ENCODE results near the gene HRCT1.
"Not testable (repeated sequence)": the region's sequence is repeated elsewhere in the genome, so short reads cannot be mapped to it uniquely, and the experiment has no call there.

HRCT1 gene

DNA sequence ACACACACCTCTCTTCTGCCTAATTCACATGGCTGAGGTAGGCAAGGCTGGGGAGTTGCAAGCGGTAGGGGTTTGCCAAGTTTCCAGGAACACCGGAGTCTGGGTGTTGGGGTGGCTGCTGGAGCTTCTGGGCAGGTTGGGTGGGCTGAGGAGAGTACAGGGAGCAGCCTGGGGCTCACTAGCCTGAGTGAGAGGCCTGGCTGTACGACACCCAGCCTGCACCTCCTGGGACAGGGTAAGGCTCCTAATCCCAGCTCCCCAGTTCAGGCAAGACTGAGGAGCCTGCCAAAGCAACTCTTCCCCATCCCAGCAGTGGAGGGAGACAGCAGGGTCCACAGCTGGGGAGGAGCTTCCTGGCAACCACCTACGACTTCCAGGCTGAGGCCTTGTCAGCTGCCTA lies 11.3 kb downstream of the HRCT1 start:
- DNase-seq (ENCODE audit: low read depth) = no peak

DNA sequence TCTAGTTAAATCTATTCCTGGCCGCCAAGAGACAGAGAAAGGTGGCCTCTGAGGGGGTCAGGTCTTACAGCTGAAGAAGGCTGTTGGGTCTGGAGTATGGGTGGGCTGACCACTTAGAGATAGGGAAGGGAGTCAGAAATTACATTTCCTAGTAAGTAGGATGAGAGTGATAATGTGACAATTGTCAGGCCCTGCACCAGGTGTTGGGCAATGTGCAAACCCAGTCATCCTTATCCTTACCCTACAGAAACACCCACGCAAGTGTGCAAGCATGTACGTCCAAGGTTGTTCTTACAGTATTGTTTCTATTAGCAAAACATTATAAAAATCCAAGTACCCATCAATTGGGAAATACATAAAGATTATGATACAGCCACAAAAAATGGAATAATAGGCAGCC lies 12.8 kb downstream of the HRCT1 start:
- no peak for DNase-seq (ENCODE audit: low read depth)

DNA sequence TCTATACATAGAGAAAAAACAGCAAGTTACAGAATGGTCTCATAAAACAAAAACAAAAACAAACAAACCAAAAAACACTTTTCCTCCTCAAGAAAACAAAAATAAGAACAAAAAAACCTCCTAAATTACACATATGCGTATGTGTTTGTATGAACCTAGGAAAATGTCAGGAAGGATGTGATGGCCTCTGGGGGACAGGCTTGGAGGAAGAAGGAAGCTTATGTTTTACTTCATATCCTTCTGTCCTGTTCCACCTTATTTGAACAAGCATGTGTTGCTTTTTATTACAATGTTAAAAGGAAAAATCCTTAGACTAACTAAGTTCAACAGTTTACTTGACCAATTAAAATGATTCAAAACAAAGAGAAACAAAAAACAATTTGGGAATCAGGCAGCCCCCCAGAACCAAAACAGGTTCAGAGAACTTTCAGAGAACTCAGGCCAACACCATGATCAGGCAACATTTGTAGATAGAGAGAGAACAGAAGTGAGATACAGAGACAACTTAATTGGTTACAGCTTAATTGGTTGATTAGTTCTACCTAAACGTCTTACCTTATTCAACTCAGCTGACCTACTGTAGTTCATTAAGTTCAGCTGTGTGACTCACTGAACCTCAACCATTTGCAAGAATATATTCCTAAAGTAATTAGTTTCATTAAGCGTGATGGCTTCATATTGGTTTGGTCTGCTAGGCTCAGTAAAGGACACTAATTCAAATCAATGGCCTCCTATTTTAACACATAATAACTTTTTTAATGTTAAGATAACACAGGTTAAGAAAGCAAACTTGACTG lies 13.4 kb downstream of the HRCT1 start:
- no peak for DNase-seq (ENCODE audit: low read depth)

DNA sequence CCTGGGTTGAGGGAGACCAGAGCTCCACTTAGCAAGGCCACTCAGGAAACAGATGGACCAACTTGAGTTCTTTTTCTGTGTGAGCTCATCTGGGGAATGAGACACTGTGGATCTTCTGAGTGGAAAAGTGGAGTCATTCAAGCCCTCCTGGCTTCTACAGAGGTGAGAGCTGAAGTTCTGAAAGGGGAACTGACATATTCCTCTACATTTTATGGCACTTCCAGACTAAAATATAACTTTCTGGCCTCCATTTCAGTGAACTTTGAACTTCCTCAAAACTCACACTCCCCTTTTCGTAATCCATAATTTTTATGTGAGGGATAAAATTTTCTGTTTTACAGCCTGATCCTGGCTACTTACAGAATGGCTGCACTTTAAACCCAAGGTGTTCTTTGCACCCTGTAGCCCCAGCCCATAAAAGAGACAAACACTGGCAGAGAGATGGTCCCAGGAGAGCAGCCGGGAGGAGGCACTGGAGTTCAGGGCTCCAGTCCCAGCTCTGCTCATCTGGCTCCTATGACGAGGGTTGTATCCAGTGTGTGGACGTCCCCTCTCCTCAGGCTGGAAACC lies 14.1 kb downstream of the HRCT1 start:
- no peak for DNase-seq (ENCODE audit: low read depth)

DNA sequence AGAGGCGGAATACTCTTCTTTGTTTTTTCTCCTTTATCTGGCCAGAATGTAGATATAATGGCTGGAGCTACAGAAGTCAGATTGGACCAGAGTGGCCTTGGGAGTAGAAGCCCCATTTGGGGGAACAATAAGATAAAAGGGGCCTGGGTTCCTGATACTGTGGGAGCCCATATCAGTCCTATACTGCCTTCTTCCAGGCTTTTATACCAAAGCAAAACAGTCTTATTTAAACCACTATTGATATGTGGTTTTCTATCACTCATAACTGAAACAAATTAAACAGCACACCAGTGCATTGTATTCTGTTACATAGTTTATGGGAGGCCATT lies 17.6 kb downstream of the HRCT1 start:
- no peak for DNase-seq (ENCODE audit: low read depth)

DNA sequence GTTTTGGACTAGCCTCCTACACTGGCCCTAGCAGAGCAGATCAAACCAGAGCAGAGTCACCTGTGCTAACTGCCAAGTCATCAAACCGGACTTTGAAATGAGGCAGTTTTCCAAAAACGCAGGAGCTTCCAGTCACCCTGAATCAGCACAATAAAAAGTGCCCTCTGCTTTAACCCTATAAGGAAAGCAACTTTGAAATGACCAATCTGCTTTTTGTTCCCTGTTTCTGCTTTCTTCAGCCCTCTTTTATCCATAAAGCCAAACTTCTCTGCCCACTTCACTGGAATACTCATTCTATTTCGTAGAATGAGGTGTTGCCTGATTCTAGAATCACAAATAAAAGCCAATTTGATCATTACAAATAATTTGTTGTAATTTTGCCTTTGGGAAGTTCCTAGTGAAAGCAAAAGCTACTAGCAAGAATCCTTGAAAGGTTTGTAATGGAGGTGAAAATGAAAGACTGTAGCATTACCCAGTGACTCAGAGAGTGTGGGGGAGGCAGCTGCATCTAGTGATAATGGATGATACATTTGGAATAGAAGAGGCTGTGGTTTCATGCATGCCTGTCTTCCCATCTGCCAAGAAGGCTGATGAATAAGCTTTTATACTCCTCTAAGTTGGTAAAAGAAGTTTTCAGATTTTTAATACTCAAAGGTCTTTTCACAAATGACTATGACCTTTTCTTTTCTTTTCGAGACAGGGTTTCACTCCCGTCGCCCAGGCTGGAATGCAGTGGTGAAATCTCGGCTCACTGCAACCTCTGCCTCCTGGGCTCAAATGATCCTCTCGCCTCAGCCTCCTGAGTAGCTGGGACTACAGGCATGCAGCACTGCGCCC lies 18.1 kb downstream of the HRCT1 start:
- DNase-seq (ENCODE audit: low read depth) = peak; percentile 50

DNA sequence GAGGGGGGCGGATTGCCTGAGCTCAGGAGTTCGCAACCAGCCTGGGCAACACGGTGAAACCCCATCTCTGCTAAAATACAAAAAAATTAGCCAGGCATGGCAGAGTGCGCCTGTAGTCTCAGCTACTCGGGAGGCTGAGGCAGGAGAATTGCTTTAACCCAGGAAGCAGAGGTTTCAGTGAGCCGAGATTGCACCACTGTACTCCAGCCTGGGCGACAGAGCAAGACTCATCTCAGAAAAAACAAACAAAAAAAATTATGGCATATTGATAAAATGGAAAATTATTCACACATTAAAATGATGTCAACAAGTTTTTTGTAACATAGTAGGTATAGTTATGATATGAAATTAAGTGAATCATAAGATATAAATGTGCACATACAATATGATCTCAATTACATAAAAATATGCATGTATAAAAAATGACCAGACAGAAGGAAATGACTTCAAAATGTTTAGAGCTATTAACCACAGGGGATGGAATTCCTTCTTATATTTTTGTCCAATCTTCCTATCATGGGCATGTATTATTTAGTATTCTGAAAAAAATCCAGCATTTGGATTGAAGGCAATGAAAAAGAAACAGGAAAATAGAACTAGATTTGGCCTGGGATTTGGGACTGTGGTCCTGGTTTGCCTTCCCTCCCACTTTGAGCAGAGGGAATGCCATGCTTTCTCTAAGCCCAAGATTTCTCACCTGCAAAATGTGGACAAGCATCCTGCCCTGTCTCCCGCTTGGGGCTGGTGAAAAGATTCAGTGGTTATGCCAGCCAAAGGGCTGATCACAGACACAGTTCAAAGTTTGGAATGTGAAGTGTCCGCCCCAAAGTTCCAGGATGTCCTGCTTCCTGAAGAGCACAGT lies 22.8 kb downstream of the HRCT1 start:
- no peak for DNase-seq (ENCODE audit: low read depth)

DNA sequence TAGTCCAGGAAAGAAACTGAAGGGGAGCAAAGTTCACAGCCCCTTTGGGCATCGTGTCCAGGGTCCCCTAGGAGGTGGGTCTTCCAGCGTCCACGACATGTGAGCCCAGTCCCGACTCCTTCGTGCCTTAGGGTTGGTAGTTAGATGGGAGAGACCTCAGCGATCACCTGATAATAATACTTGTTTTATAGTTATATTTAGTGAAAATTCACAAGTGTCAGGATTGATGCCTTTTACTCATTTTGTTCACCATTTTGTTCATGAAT lies 23.4 kb downstream of the HRCT1 start:
- DNase-seq (ENCODE audit: low read depth) = no peak

DNA sequence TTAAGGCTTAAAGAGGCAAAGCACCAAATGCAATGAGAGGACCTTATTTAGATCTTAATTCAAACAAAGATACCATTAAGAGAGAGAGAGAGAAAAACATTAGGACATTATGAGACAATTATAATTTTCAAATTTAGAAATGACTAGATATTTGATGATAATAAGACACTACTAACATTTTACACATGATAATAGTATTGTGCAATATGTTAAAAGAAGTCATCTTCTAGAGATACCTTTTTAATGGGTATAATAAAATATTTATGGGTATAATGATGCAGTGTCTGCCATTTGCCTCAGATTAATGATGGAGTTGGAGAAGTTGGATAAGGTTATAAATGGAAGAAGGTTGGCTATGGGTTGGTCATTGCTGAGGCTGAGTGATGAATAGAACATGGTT lies 24.5 kb downstream of the HRCT1 start:
- no peak for DNase-seq (ENCODE audit: low read depth)

DNA sequence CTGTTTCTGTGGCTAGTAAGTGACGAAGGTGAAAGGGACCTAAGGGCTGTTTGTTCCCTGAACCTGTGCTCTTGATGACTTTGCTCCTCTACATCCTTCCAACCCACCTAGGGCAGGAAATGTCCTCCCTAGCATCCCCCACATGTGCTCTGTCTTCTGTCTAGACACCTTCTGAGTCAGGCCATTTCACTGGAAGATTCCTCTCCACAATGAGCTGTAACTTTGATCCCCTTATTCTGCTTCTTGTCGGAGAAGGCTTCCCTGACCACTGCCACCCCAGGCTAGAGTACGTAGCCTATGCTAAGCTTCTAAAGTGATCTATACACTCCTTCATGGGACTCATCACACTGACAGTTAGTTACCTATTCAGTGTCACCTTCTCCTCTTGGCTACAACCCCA lies 25.0 kb downstream of the HRCT1 start:
- DNase-seq (ENCODE audit: low read depth) = no peak

DNA sequence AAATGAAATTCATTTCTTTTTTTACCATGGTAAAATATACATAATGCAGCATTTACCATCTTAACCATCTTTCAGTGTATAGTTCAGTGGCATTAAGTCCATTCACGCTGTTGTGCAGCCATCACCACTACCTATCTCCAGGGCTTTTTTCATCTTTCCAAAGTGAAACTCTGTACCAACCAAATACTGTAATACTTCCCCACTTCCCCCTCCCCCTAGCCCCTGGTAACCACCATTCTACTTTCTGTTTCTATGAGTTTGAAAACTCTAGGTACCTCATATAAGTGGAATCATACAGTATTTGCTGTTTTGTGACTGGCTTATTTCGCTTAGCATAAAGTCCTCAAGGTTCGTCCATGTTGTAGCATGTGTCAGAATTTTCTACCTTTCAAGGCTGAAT lies 26.7 kb downstream of the HRCT1 start:
- no peak for DNase-seq (ENCODE audit: low read depth)

DNA sequence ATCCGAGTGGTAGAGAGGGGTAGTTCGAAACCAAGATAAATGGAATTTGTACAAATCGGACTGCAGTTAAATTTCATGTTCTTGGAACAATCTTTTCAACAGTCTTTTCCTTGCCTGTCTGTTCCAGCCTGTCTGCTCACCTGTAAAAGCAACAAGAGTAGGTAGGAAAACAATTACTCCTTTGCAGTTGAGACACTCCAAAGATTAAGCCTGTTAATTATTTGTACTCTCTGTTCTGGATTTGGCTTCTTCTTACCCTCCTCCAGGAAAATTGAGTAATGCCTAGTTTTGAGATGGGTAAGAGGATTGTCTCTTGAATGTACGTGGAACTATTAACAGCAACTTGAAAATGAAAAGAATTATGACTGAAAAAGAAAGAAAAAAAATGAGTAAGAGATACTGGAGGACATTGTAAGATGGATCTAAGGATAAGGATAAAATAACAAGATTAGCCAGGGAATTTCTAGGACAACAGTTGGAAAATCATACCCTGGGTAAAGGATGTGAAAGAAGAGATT lies 27.6 kb downstream of the HRCT1 start:
- DNase-seq (ENCODE audit: low read depth) = no peak

DNA sequence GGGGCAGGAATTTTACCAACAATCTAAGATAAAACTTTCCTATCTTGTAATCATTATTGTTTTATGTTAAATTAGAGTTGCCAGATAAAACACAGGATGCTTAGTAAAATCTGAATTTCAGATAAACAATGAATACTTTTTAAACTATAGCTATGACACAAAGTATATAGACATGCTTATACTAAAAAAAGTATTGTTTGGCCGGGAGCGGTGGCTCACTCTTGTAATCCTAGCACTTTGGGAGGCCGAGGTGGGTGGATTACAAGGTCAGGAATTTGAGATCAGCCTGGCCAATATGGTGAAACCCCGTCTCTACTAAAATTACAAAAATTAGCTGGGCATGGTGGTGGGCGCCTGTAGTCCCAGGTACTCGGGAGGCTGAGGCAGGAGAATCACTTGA lies 28.1 kb downstream of the HRCT1 start:
- DNase-seq (ENCODE audit: low read depth) = not testable (repeated sequence)

DNA sequence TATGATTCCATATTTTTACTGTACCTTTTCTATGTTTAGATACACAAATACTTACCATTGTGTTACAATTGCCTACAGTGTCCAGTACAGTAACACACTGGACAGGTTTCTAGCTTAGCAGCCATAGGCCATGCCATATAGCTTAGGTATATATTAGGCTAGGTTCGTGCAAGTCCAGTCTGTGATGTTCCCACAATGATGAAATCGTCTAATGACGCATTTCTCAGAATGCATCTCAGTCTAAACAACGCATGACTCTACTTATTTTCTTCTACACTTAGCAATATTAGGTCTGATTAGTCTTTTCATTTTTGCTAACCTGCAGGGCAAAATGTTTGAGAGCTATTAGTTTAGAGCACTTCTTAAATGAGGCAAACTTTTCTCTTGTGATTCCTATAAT lies 29.3 kb downstream of the HRCT1 start:
- DNase-seq (ENCODE audit: low read depth) = no peak

DNA sequence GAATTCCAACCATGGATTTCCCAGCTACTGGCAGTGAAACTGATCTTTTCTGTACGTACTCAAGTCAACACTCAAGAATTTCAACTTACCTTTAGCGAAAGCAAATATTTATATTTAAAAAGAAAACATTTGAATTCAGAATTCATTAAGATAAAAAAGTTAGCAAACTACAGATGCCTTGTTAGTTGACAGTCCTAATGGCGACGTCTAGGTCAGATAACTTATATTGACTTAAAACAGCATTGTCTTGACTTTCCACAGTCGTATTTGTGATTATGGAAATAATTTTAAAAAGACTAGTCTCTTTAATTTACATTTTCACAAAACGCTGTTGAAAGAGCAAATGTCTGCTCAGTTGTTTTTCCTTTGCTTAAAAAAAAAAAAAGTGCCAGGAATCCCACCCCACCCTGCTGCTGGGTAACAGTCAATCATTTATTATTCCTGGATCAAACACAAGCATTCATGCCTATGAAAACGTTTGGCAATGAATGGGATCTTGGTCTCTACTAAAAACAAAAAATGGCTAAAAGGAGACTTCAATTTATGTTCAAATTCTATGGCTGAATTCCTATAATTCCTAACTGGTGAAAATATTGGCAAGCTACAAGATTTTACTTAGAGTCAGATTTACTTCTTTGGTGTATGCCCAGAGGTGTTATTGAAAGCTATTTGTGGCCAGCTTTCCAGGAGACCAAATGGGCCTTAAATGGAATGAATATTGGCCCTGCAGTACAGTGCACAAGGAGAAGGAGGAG lies 29.9 kb downstream of the HRCT1 start:
- DNase-seq (ENCODE audit: low read depth) = no peak

DNA sequence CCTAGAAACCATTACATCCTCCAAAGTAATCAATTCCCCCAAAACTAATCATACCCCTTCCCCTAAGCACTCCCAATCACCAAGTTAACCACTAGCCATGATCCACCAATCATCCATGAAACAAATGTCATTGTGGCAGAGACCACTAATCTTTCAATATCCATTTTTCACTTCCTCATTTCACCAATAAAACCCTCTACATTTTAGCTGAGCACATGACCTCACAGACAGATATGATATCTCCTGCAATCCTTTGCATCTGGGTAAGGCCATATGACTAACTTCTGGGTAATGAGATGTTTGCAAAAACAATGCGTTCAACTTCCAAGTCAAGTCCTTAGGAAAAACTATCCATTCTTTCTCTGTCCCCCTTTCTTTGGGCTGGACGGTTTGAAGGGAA lies 31.2 kb downstream of the HRCT1 start:
- no peak for DNase-seq (ENCODE audit: low read depth)

DNA sequence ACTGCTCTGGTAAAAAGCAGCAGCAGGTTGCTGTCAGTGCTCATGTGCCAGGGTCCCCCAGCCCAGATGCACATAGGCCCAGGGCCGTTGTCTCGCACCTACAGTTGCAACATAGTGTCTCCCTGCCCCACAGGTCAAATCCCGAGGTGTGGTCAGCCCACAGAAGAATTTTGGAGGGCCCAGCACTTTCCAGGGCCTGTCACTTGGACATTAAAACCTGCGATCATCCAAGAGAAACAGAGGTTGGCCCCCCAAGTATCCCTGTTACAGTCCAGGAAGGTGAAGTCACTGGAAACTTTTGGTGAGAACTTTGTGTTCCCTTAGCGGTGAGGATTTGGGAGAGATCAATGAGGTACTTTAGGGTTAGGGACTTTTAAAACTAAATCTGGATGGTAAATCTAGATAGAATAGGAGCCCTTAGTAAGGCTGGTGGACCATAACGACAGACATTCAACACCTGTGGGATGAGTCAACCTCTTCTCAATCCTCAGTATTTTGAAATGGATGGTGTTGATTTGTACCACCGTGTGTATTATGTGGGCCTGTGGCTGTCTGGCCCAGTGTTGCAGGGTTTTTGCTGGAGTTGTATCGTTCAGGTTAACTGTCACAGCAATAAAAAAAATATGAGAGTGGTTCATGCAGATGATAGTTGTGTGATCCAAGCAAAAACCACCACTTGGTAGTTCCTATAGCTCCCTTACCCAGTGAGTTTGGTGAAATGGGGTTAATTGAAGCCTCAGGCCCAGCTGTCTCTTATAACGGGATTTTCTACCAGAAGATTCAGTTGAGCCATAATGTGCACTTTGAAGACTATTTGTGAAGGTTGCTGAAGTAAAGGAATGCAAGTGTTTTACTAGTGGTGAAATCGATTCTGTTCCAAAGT lies 32.7 kb downstream of the HRCT1 start:
- DNase-seq (ENCODE audit: low read depth) = no peak

DNA sequence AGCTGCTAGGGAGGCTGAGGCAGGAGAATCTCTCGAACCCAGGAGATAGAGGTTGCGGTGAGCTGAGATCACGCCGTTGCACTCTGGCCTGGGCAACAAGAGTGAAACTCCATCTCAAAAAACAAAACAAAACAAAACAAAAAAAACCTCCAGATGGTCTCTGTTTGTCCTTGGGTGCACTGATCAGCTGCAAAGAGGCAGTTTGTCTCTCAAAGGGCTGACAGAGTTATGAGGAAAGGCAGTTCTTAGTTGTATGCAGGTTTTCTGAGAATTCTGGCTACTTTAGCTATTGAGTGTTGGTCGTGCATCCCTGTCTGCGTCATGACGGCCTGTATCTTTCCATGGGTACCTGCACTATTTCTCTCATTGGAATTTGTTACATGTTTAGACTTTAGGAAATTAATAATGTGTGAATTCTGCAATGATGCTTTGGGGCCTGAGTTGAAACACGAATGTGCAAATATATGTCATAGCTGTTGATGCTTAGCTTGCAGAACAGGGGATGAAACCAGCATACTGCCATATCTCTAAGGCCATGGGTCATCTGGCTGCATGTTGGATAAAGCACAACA lies 33.8 kb downstream of the HRCT1 start:
- no peak for DNase-seq (ENCODE audit: low read depth)

DNA sequence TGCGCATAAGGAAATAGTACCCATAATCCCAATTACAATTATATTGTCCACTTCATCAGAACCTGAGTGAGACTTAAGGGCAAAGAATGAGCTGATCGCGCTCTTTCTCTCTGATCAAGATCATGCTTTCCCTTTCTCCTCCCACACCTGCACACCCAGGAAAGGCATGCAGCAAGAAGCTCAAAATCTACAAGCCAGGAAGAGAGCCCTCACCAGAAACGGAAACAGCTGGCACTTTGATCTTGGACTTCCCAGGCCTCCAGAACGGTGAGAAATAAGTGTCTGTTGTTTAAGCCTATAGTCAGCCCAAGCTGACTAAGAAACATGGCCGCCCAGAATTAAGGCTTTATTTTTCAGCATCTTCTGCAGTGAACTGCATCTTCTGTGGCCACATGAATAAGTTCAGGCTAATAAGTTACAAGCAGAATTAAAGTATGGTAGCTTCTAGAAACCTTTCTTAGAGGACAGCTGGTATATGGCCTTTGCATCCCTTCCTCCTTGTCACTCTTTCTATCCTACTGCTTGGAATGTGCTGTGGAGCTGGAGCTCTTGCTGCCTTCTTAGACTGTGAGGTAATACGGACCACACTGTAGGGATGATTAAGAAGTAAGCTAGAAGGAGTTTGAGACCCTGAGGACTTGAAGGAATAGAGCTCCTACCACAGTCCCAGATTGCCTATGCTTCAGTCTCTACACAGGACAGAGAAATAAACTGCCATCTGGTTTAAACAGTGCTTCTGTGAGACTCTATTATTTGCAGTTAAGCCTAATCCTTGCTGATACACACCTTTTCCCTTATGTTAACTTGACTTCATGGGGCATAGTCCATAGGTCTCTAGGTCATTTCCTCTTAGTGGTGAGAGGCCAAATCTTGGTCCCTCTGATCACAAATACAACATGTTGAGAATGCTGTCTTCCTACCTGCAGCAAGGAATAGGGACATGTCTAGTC lies 34.7 kb downstream of the HRCT1 start:
- DNase-seq (ENCODE audit: low read depth) = no peak

Measured in stimulated activated CD4-positive, alpha-beta T cell treated with anti-CD3 and anti-CD28 coated beads, Interleukin-2, amount 100 ng/mL, for 4 hours (primary cell).